HepG2 (cell line): ENCODE measurements around the gene SELPLG. TPM values are rescaled to one million over a fixed set of nuclear protein-coding genes. Genes with fewer than 3 reads are reported as not detected.

Experiments
- ATAC-seq: fragments of 200-7000 bp; cut with Tn5 transposase; 3 replicates; pipeline ENCODE4 v1.9.1; 2020; ENCODE audit warnings: mild to moderate bottlenecking, moderate library complexity
- BruUV-seq: library from RNA; stranded (reverse); fragments of 400-500 nt; replicated peaks from 2 replicates; lab custom pipeline; 2021; lab: Mats Ljungman, UMichigan
- CTCF ChIA-PET: fragments of 300-600 bp; formaldehyde crosslinking; extraction: SDS; loops from one replicate; lab custom pipeline; 2021; ENCODE audit warnings: low total read pairs, inconsistent platforms, low intra/inter-chr PET ratio; lab: Yijun Ruan, JAX
- POLR2A ChIA-PET: fragments of 350-600 bp; sonication (Branson Sonifier 250); formaldehyde crosslinking; loops from one replicate; lab custom pipeline; 2020; ENCODE audit warnings: antibody characterized with exemption, inconsistent platforms; lab: Yijun Ruan, JAX
- DNase-seq: peaks from one replicate; pipeline ENCODE4 v3.0.0-alpha.2; 2015; ENCODE audit warnings: low spot score
- FAIRE-seq: peaks from 3 replicates; lab custom pipeline; 2011; peaks lifted over from hg19 to GRCh38; lab: Jason Lieb, UNC
- H2AFZ ChIP-seq: one replicate; pipeline ENCODE4 v1.6.1; 2011; ENCODE audit warnings: low read length, inconsistent platforms
- H3K27ac ChIP-seq: fragments of 300-600 bp; 3 replicates; pipeline ENCODE4 v1.8.0; 2011; ENCODE audit warnings: mixed run types, mild to moderate bottlenecking, mixed read lengths, low read length, inconsistent platforms; ENCODE audit not compliant: insufficient read depth; ENCODE audit errors: extremely low read length
- H3K27me3 ChIP-seq, 2 experiments: fragments of 200-600 bp in 1 of 2; 2 replicates in 1 of 2; 3 replicates in 1 of 2; pipeline versions ENCODE4 v1.6.0 to v1.8.0; 2011; ENCODE audit warnings: low read length in 2 of 2, mild to moderate bottlenecking in 2 of 2, moderate library complexity in 2 of 2, inconsistent platforms in 1 of 2; ENCODE audit not compliant: insufficient read depth in 2 of 2, control insufficient read depth in 1 of 2
- H3K36me3 ChIP-seq, 2 experiments: fragments of 200-600 bp in 1 of 2; replicated peaks in 1 of 2; 2 replicates in 1 of 2; 3 replicates in 1 of 2; pipeline versions ENCODE4 v1.5.1 to v1.8.0; 2011; ENCODE audit warnings: low read length in 2 of 2, inconsistent platforms in 1 of 2; ENCODE audit not compliant: insufficient read depth in 2 of 2, control insufficient read depth in 1 of 2
- H3K4me1 ChIP-seq: 2 replicates; pipeline ENCODE4 v1.5.1; 2012; ENCODE audit warnings: low read length, inconsistent platforms; ENCODE audit not compliant: insufficient read depth
- H3K4me2 ChIP-seq: 2 replicates; pipeline ENCODE4 v1.6.0; 2011; ENCODE audit warnings: low read depth, low read length, inconsistent platforms
- H3K4me3 ChIP-seq, 3 experiments: fragments of 200-600 bp in 1 of 3; sonication (generic), shearing (Covaris generic) in 1 of 3; replicated peaks in 1 of 3; 2 replicates each; pipeline ENCODE4 v1.5.1; 2011 to 2016; ENCODE audit warnings: low read length in 3 of 3, inconsistent platforms in 2 of 3, low read depth in 2 of 3, mild to moderate bottlenecking in 2 of 3, control low read depth in 1 of 3, mixed read lengths in 1 of 3; ENCODE audit not compliant: insufficient read depth in 1 of 3
- H3K79me2 ChIP-seq: one replicate; pipeline ENCODE4 v1.6.1; 2011; ENCODE audit warnings: low read length, inconsistent platforms; ENCODE audit not compliant: insufficient read depth
- H3K9ac ChIP-seq: 2 replicates; pipeline ENCODE4 v1.6.0; 2011; ENCODE audit warnings: mild to moderate bottlenecking, low read depth, low read length, inconsistent platforms; ENCODE audit not compliant: insufficient read depth
- H3K9me3 ChIP-seq: 2 replicates; pipeline ENCODE4 v1.5.1; 2012; ENCODE audit warnings: mild to moderate bottlenecking, low read length
- H4K20me1 ChIP-seq: 2 replicates; pipeline ENCODE4 v1.6.0; 2011; ENCODE audit warnings: inconsistent platforms, mild to moderate bottlenecking, low read length, moderate library complexity; ENCODE audit not compliant: insufficient read depth
- AGO2 ChIP-seq: fragments of 200-400 bp; formaldehyde crosslinking; optimal IDR thresholded peaks from 2 replicates; pipeline ENCODE3; 2017; ENCODE audit warnings: mild to moderate bottlenecking, low read depth, low read length, moderate library complexity
- E2F1 ChIP-seq: sonication (generic); formaldehyde crosslinking; IDR thresholded peaks from 2 replicates; pipeline ENCODE4 v1.5.0; 2020; ENCODE audit warnings: missing genetic modification reagents
- FOXO1 ChIP-seq: sonication (generic); formaldehyde crosslinking; IDR thresholded peaks from 2 replicates; pipeline ENCODE4 v1.4.0; 2020; ENCODE audit warnings: missing genetic modification reagents
- MBD4 ChIP-seq: IDR thresholded peaks from 2 replicates; pipeline ENCODE4 v1.6.1; 2012; ENCODE audit warnings: low read length, inconsistent platforms, borderline replicate concordance
- POLR2A ChIP-seq, 2 experiments: IDR thresholded peaks; 2 replicates each; pipeline ENCODE4 v1.6.1; 2011; ENCODE audit warnings: low read depth in 2 of 2, low read length in 2 of 2, mild to moderate bottlenecking in 1 of 2, moderate library complexity in 1 of 2; ENCODE audit not compliant: insufficient read depth in 1 of 2
- PRDM15 ChIP-seq: sonication (generic); formaldehyde crosslinking; IDR thresholded peaks from 2 replicates; pipeline ENCODE4 v1.4.0; 2020; ENCODE audit warnings: missing genetic modification reagents
- RBM22 ChIP-seq: fragments of 200-400 bp; formaldehyde crosslinking; optimal IDR thresholded peaks from 2 replicates; pipeline ENCODE3; 2017; ENCODE audit warnings: mild to moderate bottlenecking, low read length, moderate library complexity
- TCF7 ChIP-seq: sonication (generic); IDR thresholded peaks from 2 replicates; pipeline ENCODE4 v1.6.1; 2016; ENCODE audit warnings: antibody characterized with exemption, low read depth
- ZC3H13 ChIP-seq: sonication (generic); formaldehyde crosslinking; IDR thresholded peaks from 2 replicates; pipeline ENCODE4 v1.8.1; 2023; ENCODE audit warnings: mild to moderate bottlenecking, missing genetic modification reagents, moderate library complexity
- ZNF121 ChIP-seq: sonication (generic); formaldehyde crosslinking; IDR thresholded peaks from 2 replicates; pipeline ENCODE4 v1.5.0; 2020; ENCODE audit warnings: mild to moderate bottlenecking, missing genetic modification reagents
- ZNF720 ChIP-seq: sonication (generic); formaldehyde crosslinking; IDR thresholded peaks from 2 replicates; pipeline ENCODE4 v1.4.0; 2020; ENCODE audit warnings: missing genetic modification reagents
- WGBS: methylation state at CpG from one replicate; pipeline ENCODE4 v1.1.6; 2017; ENCODE audit warnings: low lambda C conversion rate; 5-methylcytosine and 5-hydroxymethylcytosine counted together
- in situ Hi-C: cut with HindIII; loops from 2 replicates; pipeline ENCODE4 v1.10.0; 2017; ENCODE audit warnings: low pct_unique_long_range_greater_than_20kb; ENCODE audit not compliant: extremely low pct_ligation_motif_present
- intact Hi-C: fragments of 100-400 bp; cut with micrococcal nuclease; formaldehyde crosslinking; loops from one replicate; pipeline ENCODE4 v1.10.0; 2022; ENCODE audit not compliant: unreplicated experiment
- polyA plus RNA-seq, 8 experiments: library from polyadenylated mRNA; depleted of rRNA in 3 of 8; stranded (reverse) in 7 of 8; unstranded in 1 of 8; fragments of >200 nt; fragmentation: Illumina TruSeq in 4 of 8; extraction: Trizol in 4 of 8; gene quantifications; 2 replicates each; pipeline versions ENCODE4 v1.2.1 to v1.2.3, GENCODE V29; 2011 to 2016; ENCODE audit warnings: low read depth in 4 of 8, missing spikeins in 1 of 8, mixed read lengths in 1 of 8; ENCODE audit not compliant: insufficient read depth in 1 of 8
- total RNA-seq, 5 experiments: library from RNA; depleted of rRNA; stranded (reverse); fragments of >200 nt; fragmentation: Illumina TruSeq; extraction: Trizol; gene quantifications; 2 replicates each; pipeline ENCODE4 v1.2.3, GENCODE V29; 2016; ENCODE audit warnings: low read depth in 1 of 5

Gene SELPLG
- total and polyA plus RNA-seq, 2 of the 13 experiments (the other 11 are each of a cell fraction or from before 2014, with no cell fraction given), result 0.12 TPM; not detected in 1

GRCh38 chr12:108642269-108642870, 8.7 kb upstream of the SELPLG start:
- Histone ChIP-seq H3K9me3 (no peaks in the 10 kb centered on the region), H3K79me2 (no peaks in the 10 kb centered on the region), H2AFZ (no peak overlapping the region), H4K20me1 (no peaks in the 10 kb centered on the region; the same call in 1 of the 2 replicates), H3K36me3 (peaks cover 5 to 17% of the 10 kb centered on the region in 2 experiments), H3K27me3 (no peaks in the 10 kb centered on the region), H3K4me3 (no peak overlapping the region), H3K4me1 (peaks cover 14% of the 10 kb centered on the region; the same call in 1 of the 2 replicates), H3K4me2 (no peak overlapping the region), H3K27ac (no peak overlapping the region), H3K9ac (no peak overlapping the region)
- ChIA-PET CTCF (no interaction called here), POLR2A (no interaction called here)
- intact Hi-C loops, result no loop called here
- no peak for FAIRE-seq
- TSS peak; percentile 8 for BruUV-seq
- 93% methylated on average over 16 of the region's 16 CpGs for WGBS
- in situ Hi-C loops, result no loop called here
- ATAC-seq, result no peak
- TF ChIP-seq RBM22 (peak; percentile 86), AGO2 (peak; percentile 28), FOXO1 (no peak), TCF7 (no peak)
- DNase-seq, result no peak

- CTCF ChIA-PET, result no interaction called here
- no peak overlapping the region for H3K4me2 ChIP-seq
Observed at GRCh38 chr12:108641446-108642268, 8.0 kb upstream of the SELPLG start.

More at GRCh38 chr12:108641446-108642268, 8.0 kb upstream of the SELPLG start:
- Histone ChIP-seq H3K27me3 (no peaks in the 10 kb centered on the region; a peak in 1 of 5 replicates), H3K9me3 (no peaks in the 10 kb centered on the region), H3K4me1 (peaks cover 14% of the 10 kb centered on the region; the same call in 1 of the 2 replicates), H3K4me3 (no peak overlapping the region), H2AFZ (no peak overlapping the region), H4K20me1 (no peaks in the 10 kb centered on the region; the same call in 1 of the 2 replicates), H3K9ac (no peak overlapping the region), H3K79me2 (no peaks in the 10 kb centered on the region), H3K27ac (no peak overlapping the region), H3K36me3 (peaks cover 4 to 9% of the 10 kb centered on the region in 2 experiments)
- TF ChIP-seq ZC3H13, result no peak
- TF ChIP-seq E2F1 (CRISPR knock-in tag), result no peak
- TF ChIP-seq AGO2, result peak; percentile 64
- TF ChIP-seq ZNF720 (CRISPR knock-in tag), result no peak
- TF ChIP-seq POLR2A (IDR thresholded peaks at IDR 0.05; ENCODE audit: insufficient read depth in 1 of 2, low read depth in 2 of 2, low read length in 2 of 2), result 0 out of 4 replicates have a peak, but pooled peaks of 1 of the 2 experiments have one; percentile 4
- TF ChIP-seq ZNF121 (CRISPR knock-in tag), result no peak
- TF ChIP-seq RBM22, result peak; percentile 50
- 0 out of 2 replicates have a peak, but pooled peaks have one; percentile 36 for TF ChIP-seq MBD4
- no peak for TF ChIP-seq PRDM15 (CRISPR knock-in tag)
- in situ Hi-C loops (no loop called here), intact Hi-C loops (no loop called here)
- POLR2A ChIA-PET, result no interaction called here
- 62% methylated on average over 5 of the region's 9 CpGs for WGBS
- FAIRE-seq (no peak), ATAC-seq (peak; percentile 8), DNase-seq (no peak)
- no TSS peak for BruUV-seq
